IPS-18c (cell line): Measurements from ENCODE around the gene CCPG1.

Experiments used
- H3K4me3 ChIP-seq: 2 replicates; pipeline ENCODE4 v1.7.0; 2013; ENCODE audit warnings: low read depth, mild to moderate bottlenecking, low read length, moderate library complexity; ENCODE audit not compliant: insufficient read depth
- H3K9me3 ChIP-seq: one replicate; pipeline ENCODE4 v1.6.1; 2013; ENCODE audit warnings: mild to moderate bottlenecking, low read length, moderate library complexity; ENCODE audit not compliant: control insufficient read depth, insufficient read depth

Gene CCPG1

DNA sequence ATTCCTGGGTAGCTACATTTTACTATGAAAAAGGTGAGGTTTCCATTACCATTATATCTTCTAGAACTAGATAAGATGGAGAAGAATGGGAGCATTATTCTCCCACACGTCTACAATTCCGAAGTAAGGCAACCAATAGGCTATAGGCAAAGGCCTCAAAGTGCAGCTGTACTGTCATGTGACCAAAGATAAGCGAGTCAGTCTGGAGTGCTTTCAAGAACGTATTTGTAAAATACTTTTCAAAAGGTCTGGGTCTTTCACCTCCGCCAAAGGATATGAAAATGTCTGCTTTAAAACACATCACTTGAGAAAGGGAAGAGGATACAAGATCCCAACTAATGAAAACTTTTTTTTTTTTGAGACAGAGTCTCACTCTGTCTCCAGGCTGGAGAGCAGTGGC, 9.9 kb downstream of the CCPG1 start:
- no peaks in the 10 kb centered on the region for H3K9me3 ChIP-seq

DNA sequence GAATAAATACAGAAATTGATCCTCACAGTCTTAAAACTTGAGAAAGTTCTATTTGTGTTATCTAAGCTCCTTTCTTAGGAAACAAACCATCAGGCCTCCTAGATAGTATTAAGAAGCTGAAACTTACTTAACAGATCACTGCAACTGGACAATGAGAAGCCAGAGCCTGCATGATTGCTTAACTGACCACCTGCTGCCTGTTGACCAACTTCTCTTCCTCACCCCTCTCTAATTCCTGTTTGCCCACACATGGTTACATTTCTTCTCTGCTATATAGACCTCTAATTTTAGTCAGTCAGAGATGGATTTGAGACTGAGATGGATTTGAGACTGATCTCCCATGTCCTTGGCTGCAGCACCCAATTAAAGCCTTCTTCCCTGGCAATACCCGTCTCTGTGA, 13.5 kb downstream of the CCPG1 start:
- no peaks in the 10 kb centered on the region for H3K9me3 ChIP-seq
- H3K4me3 ChIP-seq: no peak overlapping the region

More for the DNA sequence above, 9.9 kb downstream of the CCPG1 start:
- H3K4me3 ChIP-seq: no peak overlapping the region

DNA sequence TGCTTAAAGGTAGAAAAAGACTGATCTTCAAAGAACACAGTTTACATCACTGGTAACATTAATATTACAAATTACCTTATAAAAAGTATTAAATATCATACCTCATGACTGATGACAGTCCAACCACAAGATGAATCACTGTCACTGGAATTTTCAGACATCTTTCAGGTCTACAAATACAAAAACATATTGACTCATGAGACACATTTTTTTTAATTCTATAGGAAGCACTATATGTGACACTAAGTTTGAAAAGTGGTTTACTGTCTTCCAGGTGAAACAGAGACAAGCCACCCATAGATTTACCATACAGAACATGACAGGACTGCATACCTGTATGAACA, 18.9 kb downstream of the CCPG1 start:
- H3K4me3 ChIP-seq: no peak overlapping the region

GRCh38 chr15:55387027-55387426, 21.1 kb downstream of the CCPG1 start:
- Histone ChIP-seq H3K9me3 (no peaks in the 10 kb centered on the region), H3K4me3 (no peak overlapping the region)

More for the DNA sequence above, 18.9 kb downstream of the CCPG1 start:
- no peaks in the 10 kb centered on the region for H3K9me3 ChIP-seq

- no peak overlapping the region for H3K4me3 ChIP-seq
- no peaks in the 10 kb centered on the region for H3K9me3 ChIP-seq
These were observed 24.5 kb downstream of the CCPG1 start for GRCh38 chr15:55383687-55384086.

DNA sequence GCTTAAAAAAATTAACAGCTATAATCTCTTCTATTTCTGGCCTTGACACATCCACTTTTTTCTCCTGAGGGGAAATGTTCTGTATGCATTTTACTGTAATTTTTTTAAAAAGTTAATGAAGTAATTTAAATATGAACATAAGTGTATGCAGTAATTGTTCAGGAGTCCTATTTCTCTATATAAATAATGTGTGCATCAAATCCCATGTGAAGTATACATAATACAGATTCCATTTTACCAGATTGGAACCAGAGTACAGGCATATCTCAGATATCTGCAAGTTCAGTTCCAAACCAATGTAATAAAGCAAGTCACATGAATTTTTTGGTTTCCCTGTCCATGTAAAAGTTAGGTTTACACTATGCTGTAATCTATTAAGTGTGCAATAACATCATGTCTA, 26.6 kb downstream of the CCPG1 start:
- Histone ChIP-seq H3K4me3 (no peak overlapping the region), H3K9me3 (no peaks in the 10 kb centered on the region)

GRCh38 chr15:55379095-55379494, 29.1 kb downstream of the CCPG1 start:
- no peaks in the 10 kb centered on the region for H3K9me3 ChIP-seq
- H3K4me3 ChIP-seq: no peak overlapping the region

DNA sequence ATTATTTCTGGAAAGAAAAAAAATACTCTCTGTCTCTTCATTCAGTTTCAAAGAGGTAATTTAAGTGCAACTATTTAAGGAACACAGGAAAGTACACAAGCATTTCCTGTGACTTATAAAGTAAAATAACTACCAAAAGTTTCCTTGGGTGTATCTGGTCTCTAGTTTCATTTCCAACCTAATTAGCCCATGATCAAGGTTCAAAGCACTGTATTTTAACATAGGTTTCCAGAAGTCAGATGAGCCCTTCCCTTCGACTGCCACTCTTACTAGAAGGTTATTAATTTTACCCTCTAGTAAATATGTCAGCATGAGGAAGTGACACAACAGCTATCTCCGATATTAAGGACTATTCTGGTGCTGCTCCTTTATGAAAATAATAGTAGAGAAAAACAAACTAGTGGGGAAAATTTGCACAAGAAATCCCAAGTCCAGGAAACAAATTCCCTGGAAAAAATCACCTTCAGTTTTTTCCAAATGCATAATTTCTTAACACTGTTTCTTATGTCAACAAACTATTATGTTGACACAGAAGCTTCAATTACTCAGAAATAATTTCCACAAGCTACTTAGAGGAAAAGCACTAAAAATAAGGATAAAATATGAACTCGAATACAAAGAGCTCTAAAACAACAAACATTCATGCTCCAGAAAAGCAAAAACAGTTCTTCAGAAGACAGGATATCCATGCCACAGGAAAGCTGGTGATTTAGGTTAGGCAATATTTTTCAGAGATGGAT, 35.3 kb downstream of the CCPG1 start:
- H3K4me3 ChIP-seq: no peak overlapping the region
- no peaks in the 10 kb centered on the region for H3K9me3 ChIP-seq

DNA sequence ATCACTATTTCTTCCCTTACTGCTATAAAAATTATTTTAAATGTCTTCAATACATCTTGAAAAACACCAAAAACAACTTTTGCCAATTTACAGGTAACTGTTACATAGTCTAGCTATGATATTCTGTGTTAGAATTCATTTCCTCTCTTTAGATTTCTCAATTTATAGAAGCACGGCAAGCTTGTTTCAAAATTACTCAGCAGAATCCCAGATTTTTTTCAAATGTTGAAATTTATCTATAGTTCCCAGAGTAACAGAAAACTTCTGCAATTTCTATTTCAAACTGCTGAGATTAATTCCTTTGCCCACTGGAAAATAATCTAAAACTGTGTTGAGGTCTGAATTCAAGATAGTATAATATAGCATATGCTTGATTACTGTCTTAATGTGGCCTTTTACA, 41.2 kb downstream of the CCPG1 start:
- H3K9me3 ChIP-seq: peaks cover 2% of the 10 kb centered on the region
- H3K4me3 ChIP-seq: no peak overlapping the region

DNA sequence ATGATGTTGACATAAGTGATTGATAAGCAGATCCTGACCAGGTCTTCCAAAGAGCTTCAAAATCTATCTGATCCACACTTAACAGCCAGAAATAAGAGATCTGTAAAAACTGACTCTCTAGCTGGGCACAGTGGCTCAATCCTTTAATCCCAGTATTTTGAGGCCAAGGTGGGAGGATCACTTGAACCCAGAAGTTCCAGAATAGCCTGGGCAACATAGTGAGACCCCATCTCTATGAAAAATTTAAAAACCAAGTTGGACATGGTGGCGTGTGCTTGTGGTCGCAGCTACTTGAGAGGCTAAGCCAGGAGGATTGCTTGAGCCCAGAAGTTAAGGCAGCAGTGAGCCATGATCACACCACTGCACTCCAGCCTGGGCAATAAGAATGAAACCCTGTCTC, 45.5 kb downstream of the CCPG1 start:
- no peak overlapping the region for H3K4me3 ChIP-seq

DNA sequence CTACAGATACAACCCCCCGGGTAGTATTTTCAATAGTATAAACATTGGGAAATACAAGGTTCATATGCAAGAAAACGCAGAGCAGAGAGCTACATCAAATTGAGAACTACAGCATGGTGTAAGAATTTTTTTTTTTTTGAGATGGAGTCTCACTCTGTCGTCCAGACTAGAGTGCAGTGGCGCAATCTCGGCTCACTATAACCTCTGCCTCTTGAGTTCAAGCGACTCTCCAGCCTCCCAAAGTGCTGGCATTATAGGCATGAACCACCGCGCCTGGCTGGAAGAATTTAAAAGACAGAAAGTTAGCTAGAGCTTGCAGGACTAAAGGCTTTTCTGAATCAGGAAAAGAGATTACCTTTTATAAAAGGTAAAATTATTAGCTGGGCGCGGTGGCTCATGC, 47.1 kb downstream of the CCPG1 start:
- Histone ChIP-seq H3K9me3 (no peaks in the 10 kb centered on the region), H3K4me3 (no peak overlapping the region)

More for the DNA sequence above, 45.5 kb downstream of the CCPG1 start:
- H3K9me3 ChIP-seq: peaks cover 2% of the 10 kb centered on the region

DNA sequence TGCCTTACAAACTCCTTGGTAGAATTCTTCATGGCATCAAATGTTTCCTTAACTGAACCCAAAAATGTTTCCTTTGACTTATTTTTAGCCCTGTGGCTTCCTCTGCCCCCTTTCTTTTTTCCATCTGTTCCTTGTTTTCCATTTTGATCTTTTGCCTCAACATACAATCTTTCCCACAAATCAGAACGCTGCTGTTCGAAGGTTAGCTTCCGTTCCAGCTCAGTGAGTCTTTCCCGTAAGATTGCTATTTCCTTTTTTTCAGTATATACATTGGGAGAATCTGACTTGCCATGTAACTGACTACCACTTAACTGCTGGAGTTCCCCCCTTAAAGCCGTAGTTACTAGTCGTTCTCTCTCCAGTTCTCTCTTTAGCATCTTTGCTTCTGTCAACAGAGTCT, 47.9 kb downstream of the CCPG1 start:
- no peak overlapping the region for H3K4me3 ChIP-seq

GRCh38 chr15:55358471-55358870, 49.7 kb downstream of the CCPG1 start:
- H3K9me3 ChIP-seq: no peaks in the 10 kb centered on the region

More for the DNA sequence above, 47.9 kb downstream of the CCPG1 start:
- no peaks in the 10 kb centered on the region for H3K9me3 ChIP-seq

GRCh38 chr15:55357774-55358173, 50.4 kb downstream of the CCPG1 start:
- Histone ChIP-seq H3K4me3 (no peak overlapping the region), H3K9me3 (no peaks in the 10 kb centered on the region)

More at GRCh38 chr15:55358471-55358870, 49.7 kb downstream of the CCPG1 start:
- H3K4me3 ChIP-seq: no peak overlapping the region

DNA sequence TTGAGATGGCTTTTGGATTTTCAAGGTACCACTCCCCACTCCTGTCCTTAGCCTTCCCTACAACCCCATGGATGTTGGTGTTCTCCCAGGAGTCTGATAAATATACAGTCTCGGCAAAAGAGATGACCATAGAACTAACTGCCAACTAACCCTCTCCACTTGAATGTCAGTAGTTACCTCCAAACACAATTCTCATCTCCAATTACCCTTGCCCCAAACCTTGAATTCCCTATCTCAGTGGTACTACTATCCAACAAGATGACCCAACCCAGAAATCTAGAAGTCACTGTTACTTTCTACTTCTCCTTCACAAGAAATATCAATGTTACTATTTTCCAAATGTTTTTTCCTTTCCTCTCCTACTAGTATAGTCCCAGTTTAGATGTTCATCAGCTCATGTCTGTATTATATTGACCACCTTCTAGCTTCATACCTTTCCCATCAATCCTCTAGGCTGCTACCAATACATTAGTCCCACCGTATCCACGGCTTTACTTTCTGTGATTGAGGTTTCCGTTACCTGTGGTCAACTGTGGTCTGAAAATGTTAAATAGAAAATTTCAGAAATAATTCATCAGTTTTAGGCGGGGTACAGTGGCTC, 51.1 kb downstream of the CCPG1 start:
- Histone ChIP-seq H3K4me3 (no peak overlapping the region), H3K9me3 (no peaks in the 10 kb centered on the region)

- H3K9me3 ChIP-seq: no peaks in the 10 kb centered on the region
These were observed 55.1 kb downstream of the CCPG1 start for GRCh38 chr15:55353025-55353424.

GRCh38 chr15:55349282-55349681, 58.9 kb downstream of the CCPG1 start:
- Histone ChIP-seq H3K9me3 (no peaks in the 10 kb centered on the region), H3K4me3 (no peak overlapping the region)

More at GRCh38 chr15:55353025-55353424, 55.1 kb downstream of the CCPG1 start:
- no peak overlapping the region for H3K4me3 ChIP-seq

DNA sequence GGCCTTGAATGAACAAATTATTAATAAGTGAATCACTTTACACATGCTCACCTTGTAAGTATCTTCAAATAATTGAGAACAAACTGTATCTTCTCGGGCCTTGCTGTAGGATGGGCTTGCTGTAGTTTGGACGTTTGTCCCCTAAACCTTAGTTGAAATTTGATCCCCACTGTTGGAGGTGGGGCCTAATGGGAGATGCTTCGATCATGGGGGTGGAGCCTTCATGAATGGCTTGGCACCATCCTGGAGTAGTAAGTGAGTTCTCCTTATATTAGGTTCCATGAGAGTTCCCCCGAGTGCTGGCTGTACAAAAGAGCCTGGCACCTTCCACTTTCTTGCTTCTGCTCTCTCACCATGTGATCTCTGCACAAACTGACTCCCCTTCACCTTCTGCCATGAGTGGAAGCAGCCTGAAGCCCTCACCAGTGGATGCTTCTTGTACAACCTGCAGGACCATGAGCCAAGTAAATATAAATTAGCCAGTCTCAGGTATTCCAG, 59.8 kb downstream of the CCPG1 start:
- H3K4me3 ChIP-seq: no peak overlapping the region
- H3K9me3 ChIP-seq: no peaks in the 10 kb centered on the region
